HPDE6-E6E7 (cell line): ENCODE measurements around the gene PTF1A.

Source experiments
- DNase-seq: peaks from one replicate; pipeline ENCODE4 v3.0.0; 2011; ENCODE audit warnings: missing footprints; ENCODE audit errors: extremely low spot score

PTF1A gene, protein sequence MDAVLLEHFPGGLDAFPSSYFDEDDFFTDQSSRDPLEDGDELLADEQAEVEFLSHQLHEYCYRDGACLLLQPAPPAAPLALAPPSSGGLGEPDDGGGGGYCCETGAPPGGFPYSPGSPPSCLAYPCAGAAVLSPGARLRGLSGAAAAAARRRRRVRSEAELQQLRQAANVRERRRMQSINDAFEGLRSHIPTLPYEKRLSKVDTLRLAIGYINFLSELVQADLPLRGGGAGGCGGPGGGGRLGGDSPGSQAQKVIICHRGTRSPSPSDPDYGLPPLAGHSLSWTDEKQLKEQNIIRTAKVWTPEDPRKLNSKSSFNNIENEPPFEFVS

DNA sequence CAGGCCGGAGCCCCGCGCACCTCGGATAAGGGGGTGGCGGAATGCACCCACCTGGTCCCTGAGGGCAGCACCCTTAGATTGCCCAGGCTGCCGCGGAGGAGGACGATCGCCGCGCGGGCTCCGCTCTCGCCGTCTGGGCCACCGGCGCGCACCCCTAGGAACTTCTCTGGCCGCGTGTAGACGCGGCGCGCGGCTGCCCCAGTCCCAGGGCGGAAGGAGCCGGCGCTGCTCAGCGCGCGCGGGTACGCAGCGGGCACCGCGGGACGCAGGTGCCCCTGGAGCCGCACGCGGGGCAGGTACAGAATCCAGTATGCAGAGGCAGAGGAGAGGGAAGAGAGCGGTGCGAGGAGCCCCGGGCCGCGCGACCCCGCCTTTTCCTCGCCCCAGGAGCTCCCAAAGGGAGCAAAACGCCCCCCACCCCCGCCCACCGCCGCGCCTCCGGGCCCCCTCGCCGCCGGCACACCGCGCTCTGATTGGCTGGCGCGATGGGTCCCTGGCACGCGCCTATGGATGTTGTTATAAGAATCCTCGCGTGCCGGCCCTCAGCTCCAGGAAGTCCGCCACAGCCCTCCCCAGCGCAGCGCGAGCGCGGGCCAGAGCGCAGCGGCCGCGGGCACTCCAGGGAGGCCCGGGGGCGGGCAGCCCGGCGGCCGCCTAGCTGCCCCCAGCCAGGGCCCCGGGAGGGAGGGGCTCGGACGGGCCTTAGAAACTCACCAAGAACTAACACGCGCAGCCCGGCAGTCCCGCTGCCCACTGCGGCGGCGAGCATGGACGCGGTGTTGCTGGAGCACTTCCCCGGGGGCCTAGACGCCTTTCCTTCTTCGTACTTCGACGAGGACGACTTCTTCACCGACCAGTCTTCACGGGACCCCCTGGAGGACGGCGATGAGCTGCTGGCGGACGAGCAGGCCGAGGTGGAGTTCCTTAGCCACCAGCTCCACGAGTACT, at the start of gene PTF1A:
Gene PTF1A (plus strand): TSS at position 549 of the 948 bp plus-strand sequence. CDS start 219 bp downstream, at position 768.
- DNase-seq: no peak

DNA sequence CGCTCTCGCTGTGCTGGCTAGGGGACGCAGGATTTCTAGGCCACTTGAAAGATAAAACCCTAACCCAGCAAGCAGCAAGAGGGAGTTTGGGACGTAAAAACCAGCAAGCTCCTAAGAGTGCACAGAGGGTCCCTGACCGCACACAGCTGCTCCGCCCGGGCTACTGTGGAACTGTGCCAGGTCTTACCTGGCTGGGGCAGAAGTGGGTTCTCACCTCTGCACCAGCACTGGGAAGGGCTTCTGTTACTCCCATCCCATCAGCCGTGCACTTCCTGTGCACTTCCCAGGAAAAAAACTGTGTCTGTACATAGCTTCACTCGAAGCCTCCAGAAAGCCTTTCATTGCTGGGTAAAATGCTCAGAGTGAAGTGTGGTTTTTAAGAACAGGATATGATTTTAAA, 45.9 kb upstream of the PTF1A start:
- DNase-seq: no peak

GRCh38 chr10:23147035-23147434, 45.1 kb upstream of the PTF1A start:
- DNase-seq: no peak

DNA sequence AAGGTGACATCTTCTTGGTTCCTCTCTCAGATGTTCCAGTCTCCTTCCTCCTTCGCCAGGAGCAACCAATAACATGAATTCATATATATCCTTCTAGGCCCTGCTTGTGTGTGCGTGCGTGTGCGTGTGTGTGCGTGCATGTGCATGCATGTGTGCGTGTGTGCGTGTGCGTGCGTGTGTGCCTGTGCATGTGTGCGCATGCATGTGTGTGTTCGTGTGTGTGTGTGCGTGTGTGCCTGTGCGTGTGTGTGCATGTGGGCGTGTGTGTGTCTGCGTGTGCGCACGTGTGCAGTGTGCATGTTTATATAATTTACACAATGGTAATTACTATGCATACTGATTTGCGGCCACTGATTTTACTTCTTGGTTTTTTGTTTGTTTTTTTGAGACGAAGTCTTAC, 43.9 kb upstream of the PTF1A start:
- DNase-seq: no peak

- no peak for DNase-seq
Measured at GRCh38 chr10:23150091-23150490, 42.0 kb upstream of the PTF1A start.

DNA sequence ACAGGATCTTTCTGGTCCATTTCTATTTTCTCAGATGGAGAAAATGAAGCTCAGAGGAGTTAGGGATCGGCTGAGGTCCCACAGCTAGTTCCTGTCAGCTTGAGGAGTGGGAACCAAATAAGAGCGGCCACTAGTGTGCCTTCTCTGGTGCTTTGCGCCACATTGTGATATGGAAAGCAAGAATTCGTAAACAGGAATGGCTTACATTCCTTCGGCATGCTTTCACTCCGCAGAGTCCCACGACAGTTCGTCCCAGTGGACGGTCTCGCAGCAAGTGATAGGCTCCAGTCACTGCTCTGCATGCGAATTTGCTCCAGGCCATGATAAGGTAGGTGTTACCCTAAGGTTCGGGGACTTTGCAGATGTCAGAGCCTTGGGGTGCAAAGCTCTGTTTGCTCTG, 41.5 kb upstream of the PTF1A start:
- no peak for DNase-seq

GRCh38 chr10:23151071-23151470, 41.0 kb upstream of the PTF1A start:
- DNase-seq: no peak

GRCh38 chr10:23155169-23155568, 36.9 kb upstream of the PTF1A start:
- no peak for DNase-seq

GRCh38 chr10:23156447-23157150, 35.5 kb upstream of the PTF1A start:
- no peak for DNase-seq

GRCh38 chr10:23157239-23157681, 34.9 kb upstream of the PTF1A start:
- no peak for DNase-seq

DNA sequence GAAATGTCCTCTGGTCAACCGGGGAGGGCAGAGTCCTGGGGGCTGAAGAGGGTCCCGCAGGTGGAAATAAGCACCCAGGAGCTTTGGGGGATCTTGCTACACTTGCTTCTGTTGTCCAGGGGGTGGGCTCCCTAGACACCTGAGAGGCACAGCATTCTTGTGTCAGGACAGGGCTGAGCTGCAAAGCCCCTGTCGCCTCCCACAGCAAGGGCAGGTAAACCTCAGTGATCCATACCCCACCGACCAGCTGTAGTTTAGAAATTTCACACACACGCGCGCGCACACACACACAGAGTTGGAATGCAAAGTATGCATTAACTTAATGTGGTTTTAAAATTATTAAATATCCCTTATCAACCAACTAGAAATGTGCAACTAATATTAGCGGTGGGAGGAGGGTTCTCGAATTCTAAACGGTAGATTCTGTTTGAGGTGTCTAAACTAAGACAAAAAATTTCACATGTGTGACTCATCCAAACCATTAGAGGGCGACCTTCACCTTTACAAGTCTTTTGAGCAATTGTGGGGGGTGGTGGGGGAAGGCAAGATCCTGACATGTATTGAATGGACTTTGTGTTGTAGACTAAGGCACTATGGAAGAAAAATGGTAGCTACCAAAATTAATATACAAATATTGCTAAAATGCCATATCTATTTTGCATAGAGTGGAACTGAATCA, 34.3 kb upstream of the PTF1A start:
- no peak for DNase-seq

- DNase-seq: peak; percentile 15
Measured at GRCh38 chr10:23158370-23158769, 33.7 kb upstream of the PTF1A start.

GRCh38 chr10:23171232-23171876, 20.8 kb upstream of the PTF1A start:
- no peak for DNase-seq

DNA sequence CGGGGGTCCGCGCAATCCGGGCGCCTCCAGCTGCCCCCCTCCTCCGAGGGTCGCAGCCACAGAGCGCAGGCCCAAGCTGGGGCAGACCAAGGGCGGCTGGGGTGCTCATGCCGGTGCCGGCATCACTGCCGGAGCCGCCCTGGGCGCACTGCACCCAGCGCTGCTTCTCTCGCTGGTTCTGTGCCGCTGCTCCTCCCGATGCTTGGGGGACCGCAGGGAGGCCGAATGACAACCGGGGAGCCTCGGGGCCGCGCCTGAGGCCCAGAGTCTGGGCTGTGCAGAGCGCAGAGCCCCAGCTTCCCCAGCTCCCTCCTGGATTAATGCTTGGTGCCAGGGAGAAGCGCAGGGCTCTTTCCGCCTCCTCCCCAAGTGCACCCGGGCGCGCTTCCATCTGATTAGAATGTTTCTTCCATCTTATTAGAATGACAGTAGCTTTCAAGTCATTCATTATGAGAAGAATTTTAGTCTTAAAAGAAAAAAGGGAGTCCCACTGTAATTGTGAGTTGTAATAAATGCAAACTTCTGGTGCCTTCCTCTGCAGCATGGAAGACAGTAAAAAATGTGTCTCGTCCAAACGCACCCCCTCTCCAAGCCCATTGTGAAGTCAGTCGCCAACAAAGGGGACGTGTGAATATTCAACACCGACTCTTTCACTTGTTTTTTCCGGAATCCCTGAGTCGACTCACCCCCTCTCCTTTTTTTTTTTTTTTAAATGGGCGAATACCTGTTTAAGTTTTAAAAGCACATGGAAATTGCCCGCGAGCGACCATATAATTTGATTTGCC, 19.5 kb upstream of the PTF1A start:
- DNase-seq: no peak

GRCh38 chr10:23173214-23174073, 18.7 kb upstream of the PTF1A start:
- no peak for DNase-seq

DNA sequence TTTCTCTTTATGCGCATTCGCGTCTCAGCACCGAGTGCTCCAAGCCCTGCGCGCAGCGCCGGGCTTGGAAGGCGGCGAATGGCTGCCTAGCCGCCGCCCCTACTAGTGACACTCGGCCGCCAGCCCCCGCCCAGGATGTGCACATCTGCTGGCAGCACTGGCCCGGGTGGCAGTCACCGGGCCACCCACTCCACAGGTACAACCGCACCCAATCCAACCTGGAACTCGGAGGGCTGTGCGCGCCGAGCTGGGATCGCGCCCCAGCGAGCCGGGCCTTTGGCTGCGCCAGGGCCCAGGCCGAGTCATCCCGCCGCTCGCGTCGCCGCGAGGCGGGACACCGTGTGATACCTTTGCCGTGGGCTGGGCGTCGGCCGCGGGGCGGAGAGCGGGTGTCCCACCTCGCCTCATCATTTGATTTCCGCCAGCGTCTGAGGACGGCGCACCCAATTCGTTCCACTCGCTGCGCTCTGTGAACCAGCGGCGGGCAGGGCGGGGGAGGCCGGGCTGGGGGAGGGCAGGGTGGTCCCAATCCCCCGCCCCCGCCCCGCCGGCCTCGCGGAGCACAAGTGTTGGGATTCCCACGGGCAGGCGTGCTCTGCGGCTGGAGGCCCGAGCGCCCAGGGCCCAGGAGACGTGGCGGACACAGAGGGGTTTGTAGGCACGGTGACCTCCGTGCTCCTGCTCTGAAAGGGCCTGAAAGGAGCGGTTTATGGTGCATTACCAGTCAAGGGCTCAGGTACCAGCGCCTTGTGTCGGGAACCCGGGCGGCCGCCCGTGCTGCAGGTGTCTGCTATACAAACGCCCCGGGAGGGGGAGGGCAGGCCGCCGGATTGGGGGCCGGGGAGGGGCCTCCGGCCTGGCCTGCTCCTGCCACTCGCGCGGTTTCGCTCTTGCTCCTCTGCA, 17.8 kb upstream of the PTF1A start:
- no peak for DNase-seq

- DNase-seq: no peak
Measured at GRCh38 chr10:23174977-23175512, 17.1 kb upstream of the PTF1A start.

GRCh38 chr10:23186178-23186577, 5.9 kb upstream of the PTF1A start:
- DNase-seq: no peak
